IMR-90 (cell line): Measurements from ENCODE around the gene SNTG2. TPM values are rescaled to one million over a fixed set of nuclear protein-coding genes. Genes with fewer than 3 reads are reported as not detected.

Experiments
- ATAC-seq: fragments of 200-7000 bp; cut with Tn5 transposase; 2 replicates; pipeline ENCODE4 v1.9.1; 2020; ENCODE audit warnings: low read depth, mild to moderate bottlenecking, moderate library complexity
- BruUV-seq: library from RNA; stranded (reverse); fragments of 400-500 nt; replicated peaks from 2 replicates; lab custom pipeline; 2021; lab: Mats Ljungman, UMichigan
- CTCF ChIA-PET: fragments of 300-600 bp; formaldehyde crosslinking; extraction: SDS; loops from one replicate; lab custom pipeline; 2021; ENCODE audit warnings: antibody characterized with exemption; lab: Yijun Ruan, JAX
- POLR2A ChIA-PET: fragments of 300-600 bp; sonication (Branson Sonifier 250); formaldehyde crosslinking; loops from one replicate; lab custom pipeline; 2022; ENCODE audit warnings: antibody characterized with exemption; ENCODE audit not compliant: unreplicated experiment; lab: Charles Lee
- DNase-seq: peaks from one replicate; pipeline ENCODE4 v3.0.0; 2013
- H2AFZ ChIP-seq: replicated peaks from 2 replicates; pipeline ENCODE3; 2013; ENCODE audit warnings: low read length, mild to moderate bottlenecking; ENCODE audit not compliant: poor library complexity
- H2AK5ac ChIP-seq: 2 replicates; pipeline ENCODE4 v1.6.1; 2013; ENCODE audit warnings: low read depth, low read length, inconsistent platforms
- H2AK9ac ChIP-seq: replicated peaks from 2 replicates; pipeline ENCODE3; 2013; ENCODE audit warnings: mild to moderate bottlenecking, low read depth, low read length, moderate library complexity; ENCODE audit not compliant: poor library complexity
- H2BK120ac ChIP-seq: 2 replicates; pipeline ENCODE4 v1.6.1; 2013; ENCODE audit warnings: low read depth, low read length, inconsistent platforms
- H2BK15ac ChIP-seq: 3 replicates; pipeline ENCODE4 v1.6.1; 2013; ENCODE audit warnings: low read depth, low read length, inconsistent platforms
- H2BK20ac ChIP-seq: 2 replicates; pipeline ENCODE4 v1.6.1; 2013; ENCODE audit warnings: low read depth, mild to moderate bottlenecking, inconsistent platforms, low read length, moderate library complexity
- H2BK5ac ChIP-seq: 2 replicates; pipeline ENCODE4 v1.6.1; 2013; ENCODE audit warnings: mild to moderate bottlenecking, low read depth, low read length, inconsistent platforms; ENCODE audit not compliant: poor library complexity, severe bottlenecking
- H3K14ac ChIP-seq: replicated peaks from 2 replicates; pipeline ENCODE4 v1.6.1; 2013; ENCODE audit warnings: low read depth, low read length, inconsistent platforms
- H3K18ac ChIP-seq: 2 replicates; pipeline ENCODE4 v1.6.1; 2013; ENCODE audit warnings: low read depth, low read length, control low read depth
- H3K23ac ChIP-seq: 2 replicates; pipeline ENCODE4 v1.6.1; 2013; ENCODE audit warnings: low read depth, low read length, inconsistent platforms
- H3K27ac ChIP-seq: 2 replicates; pipeline ENCODE4 v1.5.1; 2013; ENCODE audit warnings: mild to moderate bottlenecking, control low read depth, low read length; ENCODE audit not compliant: insufficient read depth
- H3K27me3 ChIP-seq: 2 replicates; pipeline ENCODE4 v1.6.1; 2013; ENCODE audit warnings: low read length; ENCODE audit not compliant: control insufficient read depth, insufficient read depth
- H3K36me3 ChIP-seq: 2 replicates; pipeline ENCODE4 v1.6.1; 2013; ENCODE audit warnings: low read length, mixed read lengths; ENCODE audit not compliant: control insufficient read depth, insufficient read depth
- H3K4ac ChIP-seq: 2 replicates; pipeline ENCODE4 v1.6.1; 2013; ENCODE audit warnings: low read depth, low read length, inconsistent platforms
- H3K4me1 ChIP-seq: 2 replicates; pipeline ENCODE4 v1.6.1; 2013; ENCODE audit warnings: low read length, mixed read lengths; ENCODE audit not compliant: control insufficient read depth, insufficient read depth
- H3K4me2 ChIP-seq: 2 replicates; pipeline ENCODE4 v1.6.1; 2013; ENCODE audit warnings: low read depth, mild to moderate bottlenecking, control low read depth, low read length, moderate library complexity
- H3K4me3 ChIP-seq: 2 replicates; pipeline ENCODE4 v1.5.1; 2013; ENCODE audit warnings: low read depth, mild to moderate bottlenecking, control low read depth, low read length, moderate library complexity; ENCODE audit not compliant: insufficient read depth
- H3K56ac ChIP-seq: 2 replicates; pipeline ENCODE4 v1.6.1; 2013; ENCODE audit warnings: low read length, inconsistent platforms; ENCODE audit not compliant: insufficient read depth; ENCODE audit errors: extremely low read depth
- H3K79me1 ChIP-seq, 2 experiments: 2 replicates each; pipeline ENCODE4 v1.6.1; 2013; ENCODE audit warnings: low read length in 2 of 2, inconsistent platforms in 1 of 2, low read depth in 1 of 2
- H3K9ac ChIP-seq: 2 replicates; pipeline ENCODE4 v1.6.1; 2013; ENCODE audit warnings: low read depth, low read length, control low read depth
- H3K9me1 ChIP-seq: 2 replicates; pipeline ENCODE4 v1.6.1; 2013; ENCODE audit warnings: low read length, inconsistent platforms; ENCODE audit not compliant: insufficient read depth
- H3K9me3 ChIP-seq: 2 replicates; pipeline ENCODE4 v1.6.1; 2013; ENCODE audit warnings: low read length; ENCODE audit not compliant: control insufficient read depth, insufficient read depth
- H4K20me1 ChIP-seq: 2 replicates; pipeline ENCODE4 v1.6.1; 2013; ENCODE audit warnings: low read length, inconsistent platforms; ENCODE audit not compliant: insufficient read depth
- H4K5ac ChIP-seq: 2 replicates; pipeline ENCODE4 v1.6.1; 2013; ENCODE audit warnings: mild to moderate bottlenecking, low read depth, low read length, control low read depth
- H4K8ac ChIP-seq, 2 experiments: 2 replicates each; pipeline ENCODE4 v1.6.1; 2013; ENCODE audit warnings: low read depth in 2 of 2, low read length in 2 of 2, control low read depth in 1 of 2, inconsistent platforms in 1 of 2
- H4K91ac ChIP-seq: 2 replicates; pipeline ENCODE4 v1.6.1; 2013; ENCODE audit warnings: low read depth, low read length, inconsistent platforms; ENCODE audit not compliant: insufficient read depth
- BHLHE40 ChIP-seq: fragments of 150-350 bp; IDR thresholded peaks from 2 replicates; pipeline ENCODE4 v1.6.1; 2016; ENCODE audit warnings: mild to moderate bottlenecking, low read depth, low read length
- CEBPB ChIP-seq: IDR thresholded peaks from 2 replicates; pipeline ENCODE4 v1.6.1; 2012; ENCODE audit warnings: low read depth, low read length, improper control_type of control experiment
- CHD1 ChIP-seq: IDR thresholded peaks from 2 replicates; pipeline ENCODE4 v1.6.1; 2012; ENCODE audit warnings: low read depth, low read length, improper control_type of control experiment
- CTCF ChIP-seq: conservative IDR thresholded peaks from 2 replicates; pipeline ENCODE4 v1.5.1; 2012; ENCODE audit warnings: mild to moderate bottlenecking, low read depth, low read length, improper control_type of control experiment
- ELK1 ChIP-seq: fragments of 150-350 bp; IDR thresholded peaks from 2 replicates; pipeline ENCODE4 v1.6.1; 2016; ENCODE audit warnings: low read depth, mild to moderate bottlenecking, low read length, moderate library complexity, borderline replicate concordance
- FOS ChIP-seq: fragments of 150-350 bp; IDR thresholded peaks from 2 replicates; pipeline ENCODE4 v1.6.1; 2016; ENCODE audit warnings: low read depth, low read length
- MAFK ChIP-seq: IDR thresholded peaks from 2 replicates; pipeline ENCODE4 v1.6.1; 2012; ENCODE audit warnings: low read depth, low read length, improper control_type of control experiment
- MAZ ChIP-seq: IDR thresholded peaks from 2 replicates; pipeline ENCODE4 v1.6.1; 2012; ENCODE audit warnings: low read depth, mild to moderate bottlenecking, low read length, improper control_type of control experiment, moderate library complexity, borderline replicate concordance
- MXI1 ChIP-seq: IDR thresholded peaks from 2 replicates; pipeline ENCODE4 v1.6.1; 2012; ENCODE audit warnings: low read depth, mild to moderate bottlenecking, low read length, moderate library complexity, borderline replicate concordance
- NFE2L2 ChIP-seq: fragments of 150-350 bp; IDR thresholded peaks from 2 replicates; pipeline ENCODE4 v1.6.1; 2016; ENCODE audit warnings: low read depth, mild to moderate bottlenecking, low read length
- POLR2A ChIP-seq: IDR thresholded peaks from 2 replicates; pipeline ENCODE4 v1.6.1; 2012; ENCODE audit warnings: mild to moderate bottlenecking, low read depth, low read length
- RAD21 ChIP-seq: IDR thresholded peaks from 2 replicates; pipeline ENCODE4 v1.6.1; 2012; ENCODE audit warnings: low read length, improper control_type of control experiment
- RCOR1 ChIP-seq: IDR thresholded peaks from 2 replicates; pipeline ENCODE4 v1.6.1; 2012; ENCODE audit warnings: mild to moderate bottlenecking, low read length, improper control_type of control experiment; ENCODE audit not compliant: insufficient replicate concordance
- RFX5 ChIP-seq: IDR thresholded peaks from 2 replicates; pipeline ENCODE4 v1.8.0; 2012; ENCODE audit warnings: low read depth, mild to moderate bottlenecking, low read length, moderate library complexity
- SMC3 ChIP-seq: fragments of 150-350 bp; IDR thresholded peaks from 2 replicates; pipeline ENCODE4 v1.6.1; 2016; ENCODE audit warnings: low read depth, mild to moderate bottlenecking, antibody characterized with exemption, low read length, moderate library complexity
- USF2 ChIP-seq: fragments of 150-350 bp; IDR thresholded peaks from 2 replicates; pipeline ENCODE4 v1.6.1; 2017; ENCODE audit warnings: mild to moderate bottlenecking, antibody characterized with exemption, low read length, low read depth
- whole genome bisulfite sequencing, 2 experiments: methylation state at CpG; one replicate each; pipeline versions ENCODE4 v1.1.5 to v1.1.7; 2013; ENCODE audit warnings: missing lambda C conversion rate in 2 of 2; ENCODE audit not compliant: insufficient read length in 1 of 2; ENCODE audit errors: extremely low coverage in 2 of 2; 5-methylcytosine and 5-hydroxymethylcytosine counted together
- dilution Hi-C: fragments of 300-500 bp; cut with HindIII; formaldehyde crosslinking; loops from one replicate; pipeline ENCODE4 v1.14.3; 2018; ENCODE audit warnings: low sequenced_read_pairs; ENCODE audit not compliant: unreplicated experiment
- in situ Hi-C: fragments of 300-500 bp; cut with MboI; formaldehyde crosslinking; loops from 3 replicates; pipeline ENCODE4 v1.14.3; 2019; ENCODE audit warnings: low sequenced_read_pairs, inconsistent platforms, mixed read lengths
- intact Hi-C: fragments of 100-400 bp; cut with micrococcal nuclease; formaldehyde crosslinking; loops from 2 replicates; pipeline ENCODE4 v1.10.0; 2022
- polyA plus RNA-seq, 3 experiments: library from polyadenylated mRNA; depleted of rRNA; stranded (reverse); fragments of >200 nt; gene quantifications; 2 replicates each; pipeline ENCODE4 v1.2.3, GENCODE V29; 2012; ENCODE audit warnings: low replicate concordance in 1 of 3
- total RNA-seq: library from RNA; depleted of rRNA; stranded (reverse); fragments of >200 nt; gene quantifications from 2 replicates; pipeline ENCODE4 v1.2.3, GENCODE V29; 2012

Gene SNTG2
- total and polyA plus RNA-seq, 2 of the 4 experiments (the other 2 are of a cell fraction), result under 0.01 to 0.17 TPM

- WGBS, 2 experiments, result 25% methylated on average over 2 of the region's 14 CpGs; no CpG with 5 or more reads in 1 of the 2 experiments
- in situ Hi-C loops, result no loop called here
Measured at GRCh38 chr2:915979-916378, 34.7 kb upstream of the SNTG2 start.

More at GRCh38 chr2:915979-916378, 34.7 kb upstream of the SNTG2 start:
- Histone ChIP-seq H2BK15ac (no peak overlapping the region), H4K20me1 (no peaks in the 10 kb centered on the region), H2AK9ac (no peak overlapping the region), H2BK20ac (no peak overlapping the region), H3K23ac (no peak overlapping the region), H3K27me3 (no peaks in the 10 kb centered on the region), H3K18ac (no peak overlapping the region), H4K8ac (no peak overlapping the region), H3K79me1 (no peaks in the 10 kb centered on the region), H3K56ac (no peak overlapping the region), H3K27ac (no peak overlapping the region), H3K9me3 (peaks cover 3% of the 10 kb centered on the region), H3K9me1 (no peaks in the 10 kb centered on the region), H3K14ac (no peak overlapping the region), H2BK5ac (no peak overlapping the region), H2AK5ac (no peak overlapping the region), H3K4me2 (no peak overlapping the region), H2BK120ac (no peak overlapping the region), H4K91ac (no peak overlapping the region), H4K5ac (no peak overlapping the region), H3K4ac (no peak overlapping the region), H2AFZ (no peak overlapping the region), H3K4me3 (no peak overlapping the region), H3K4me1 (no peaks in the 10 kb centered on the region), H3K36me3 (no peaks in the 10 kb centered on the region), H3K9ac (no peak overlapping the region)
- ATAC-seq, result no peak
- TF ChIP-seq MXI1 (no peak), RFX5 (no peak), RAD21 (no peak), USF2 (no peak), FOS (no peak), POLR2A (no peak), NFE2L2 (no peak), SMC3 (no peak), MAZ (no peak), RCOR1 (no peak), ELK1 (no peak), MAFK (no peak), CEBPB (no peak), CTCF (no peak), CHD1 (no peak), BHLHE40 (no peak)
- no TSS peak for BruUV-seq
- intact Hi-C loops (no loop called here), dilution Hi-C loops (no loop called here)
- ChIA-PET CTCF (no interaction called here), POLR2A (no interaction called here)
- DNase-seq, result no peak
